HepG2 (cell line): ENCODE measurements around the gene C11orf24. TPM values are rescaled to one million over a fixed set of nuclear protein-coding genes. Genes with fewer than 3 reads are reported as not detected.

Experiments
- CHD4 ChIP-seq: fragments of 200-600 bp; sonication (generic); IDR thresholded peaks from 2 replicates; pipeline ENCODE4 v1.7.0; 2017; ENCODE audit warnings: mild to moderate bottlenecking, low read length, borderline replicate concordance
- HNRNPL ChIP-seq: fragments of 200-400 bp; formaldehyde crosslinking; IDR thresholded peaks from 2 replicates; pipeline ENCODE4 v1.6.1; 2017; ENCODE audit warnings: mild to moderate bottlenecking, low read depth, low read length
- TEAD2 ChIP-seq: sonication (generic); formaldehyde crosslinking; IDR thresholded peaks from 2 replicates; pipeline ENCODE4 v1.9.0; 2021; ENCODE audit warnings: missing genetic modification reagents
- YEATS4 ChIP-seq: sonication (generic); formaldehyde crosslinking; IDR thresholded peaks from 2 replicates; pipeline ENCODE4 v1.4.0; 2020; ENCODE audit warnings: missing genetic modification reagents, borderline replicate concordance
- ZBTB39 ChIP-seq: sonication (generic); formaldehyde crosslinking; IDR thresholded peaks from 2 replicates; pipeline ENCODE4 v1.5.0; 2020; ENCODE audit warnings: missing genetic modification reagents
- ZFP1 ChIP-seq: IDR thresholded peaks from 2 replicates; pipeline ENCODE4 v1.6.1; 2016
- ZNF549 ChIP-seq: sonication (generic); formaldehyde crosslinking; IDR thresholded peaks from 2 replicates; pipeline ENCODE4 v1.5.0; 2020; ENCODE audit warnings: missing genetic modification reagents
- ZNF616 ChIP-seq: sonication (generic); formaldehyde crosslinking; IDR thresholded peaks from 2 replicates; pipeline ENCODE4 v1.5.0; 2020; ENCODE audit warnings: low read depth, mild to moderate bottlenecking, missing genetic modification reagents
- polyA plus RNA-seq, 8 experiments: library from polyadenylated mRNA; depleted of rRNA in 3 of 8; stranded (reverse) in 7 of 8; unstranded in 1 of 8; fragments of >200 nt; fragmentation: Illumina TruSeq in 4 of 8; extraction: Trizol in 4 of 8; gene quantifications; 2 replicates each; pipeline versions ENCODE4 v1.2.1 to v1.2.3, GENCODE V29; 2011 to 2016; ENCODE audit warnings: low read depth in 4 of 8, missing spikeins in 1 of 8, mixed read lengths in 1 of 8; ENCODE audit not compliant: insufficient read depth in 1 of 8
- total RNA-seq, 5 experiments: library from RNA; depleted of rRNA; stranded (reverse); fragments of >200 nt; fragmentation: Illumina TruSeq; extraction: Trizol; gene quantifications; 2 replicates each; pipeline ENCODE4 v1.2.3, GENCODE V29; 2016; ENCODE audit warnings: low read depth in 1 of 5
- TF ChIP-seq, protein P1 (sequence below): sonication (generic); formaldehyde crosslinking; IDR thresholded peaks from 2 replicates; pipeline ENCODE4 v1.9.0; 2021; ENCODE audit warnings: mild to moderate bottlenecking, missing genetic modification reagents
- TF ChIP-seq, protein P2 (sequence below): sonication (generic); formaldehyde crosslinking; IDR thresholded peaks from 2 replicates; pipeline ENCODE4 v1.4.0; 2020; ENCODE audit warnings: missing genetic modification reagents

The C11orf24 gene
- total and polyA plus RNA-seq, 2 of the 13 experiments (the other 11 are each of a cell fraction or from before 2014, with no cell fraction given), result 52.9 to 55.5 TPM

DNA sequence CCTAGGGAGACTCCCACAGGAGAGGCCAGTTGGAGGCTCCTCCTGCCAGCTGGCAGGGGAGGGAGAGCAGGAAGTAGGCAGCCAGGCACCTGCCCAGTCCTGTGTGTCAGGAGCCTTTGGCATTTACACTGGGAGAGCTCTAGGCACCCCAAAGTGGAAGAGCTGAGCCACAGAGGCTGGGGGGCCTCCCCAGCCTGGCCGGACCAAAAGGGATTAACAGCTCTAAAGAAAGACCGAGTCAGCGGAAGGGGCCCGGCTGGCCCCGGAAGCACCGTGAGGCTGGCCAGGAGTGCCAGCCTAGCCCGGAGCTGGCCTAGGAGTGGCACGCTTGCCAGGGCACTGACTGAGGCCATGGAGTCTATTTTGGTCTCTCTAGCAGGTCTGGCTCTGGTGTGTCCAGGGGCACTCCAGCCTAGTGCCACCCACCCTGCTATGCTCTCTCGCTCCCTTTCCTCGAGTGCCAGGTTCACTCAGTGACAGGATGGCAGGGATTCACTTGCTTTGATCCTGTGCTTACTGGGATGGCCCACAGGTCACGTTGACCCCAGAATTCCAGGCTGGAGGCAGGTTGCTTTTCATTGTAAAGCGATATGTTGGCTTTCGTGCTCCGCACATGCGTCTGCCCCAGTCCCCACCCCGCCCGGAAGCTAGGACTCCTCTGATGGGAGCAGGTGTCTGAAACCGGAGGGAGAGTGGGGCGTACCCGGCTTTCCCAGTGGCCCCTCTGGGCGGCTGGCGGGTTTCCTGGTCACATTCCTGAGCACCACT, 55.4 kb downstream of the C11orf24 start (continued):
- TF ChIP-seq, protein P1, sequence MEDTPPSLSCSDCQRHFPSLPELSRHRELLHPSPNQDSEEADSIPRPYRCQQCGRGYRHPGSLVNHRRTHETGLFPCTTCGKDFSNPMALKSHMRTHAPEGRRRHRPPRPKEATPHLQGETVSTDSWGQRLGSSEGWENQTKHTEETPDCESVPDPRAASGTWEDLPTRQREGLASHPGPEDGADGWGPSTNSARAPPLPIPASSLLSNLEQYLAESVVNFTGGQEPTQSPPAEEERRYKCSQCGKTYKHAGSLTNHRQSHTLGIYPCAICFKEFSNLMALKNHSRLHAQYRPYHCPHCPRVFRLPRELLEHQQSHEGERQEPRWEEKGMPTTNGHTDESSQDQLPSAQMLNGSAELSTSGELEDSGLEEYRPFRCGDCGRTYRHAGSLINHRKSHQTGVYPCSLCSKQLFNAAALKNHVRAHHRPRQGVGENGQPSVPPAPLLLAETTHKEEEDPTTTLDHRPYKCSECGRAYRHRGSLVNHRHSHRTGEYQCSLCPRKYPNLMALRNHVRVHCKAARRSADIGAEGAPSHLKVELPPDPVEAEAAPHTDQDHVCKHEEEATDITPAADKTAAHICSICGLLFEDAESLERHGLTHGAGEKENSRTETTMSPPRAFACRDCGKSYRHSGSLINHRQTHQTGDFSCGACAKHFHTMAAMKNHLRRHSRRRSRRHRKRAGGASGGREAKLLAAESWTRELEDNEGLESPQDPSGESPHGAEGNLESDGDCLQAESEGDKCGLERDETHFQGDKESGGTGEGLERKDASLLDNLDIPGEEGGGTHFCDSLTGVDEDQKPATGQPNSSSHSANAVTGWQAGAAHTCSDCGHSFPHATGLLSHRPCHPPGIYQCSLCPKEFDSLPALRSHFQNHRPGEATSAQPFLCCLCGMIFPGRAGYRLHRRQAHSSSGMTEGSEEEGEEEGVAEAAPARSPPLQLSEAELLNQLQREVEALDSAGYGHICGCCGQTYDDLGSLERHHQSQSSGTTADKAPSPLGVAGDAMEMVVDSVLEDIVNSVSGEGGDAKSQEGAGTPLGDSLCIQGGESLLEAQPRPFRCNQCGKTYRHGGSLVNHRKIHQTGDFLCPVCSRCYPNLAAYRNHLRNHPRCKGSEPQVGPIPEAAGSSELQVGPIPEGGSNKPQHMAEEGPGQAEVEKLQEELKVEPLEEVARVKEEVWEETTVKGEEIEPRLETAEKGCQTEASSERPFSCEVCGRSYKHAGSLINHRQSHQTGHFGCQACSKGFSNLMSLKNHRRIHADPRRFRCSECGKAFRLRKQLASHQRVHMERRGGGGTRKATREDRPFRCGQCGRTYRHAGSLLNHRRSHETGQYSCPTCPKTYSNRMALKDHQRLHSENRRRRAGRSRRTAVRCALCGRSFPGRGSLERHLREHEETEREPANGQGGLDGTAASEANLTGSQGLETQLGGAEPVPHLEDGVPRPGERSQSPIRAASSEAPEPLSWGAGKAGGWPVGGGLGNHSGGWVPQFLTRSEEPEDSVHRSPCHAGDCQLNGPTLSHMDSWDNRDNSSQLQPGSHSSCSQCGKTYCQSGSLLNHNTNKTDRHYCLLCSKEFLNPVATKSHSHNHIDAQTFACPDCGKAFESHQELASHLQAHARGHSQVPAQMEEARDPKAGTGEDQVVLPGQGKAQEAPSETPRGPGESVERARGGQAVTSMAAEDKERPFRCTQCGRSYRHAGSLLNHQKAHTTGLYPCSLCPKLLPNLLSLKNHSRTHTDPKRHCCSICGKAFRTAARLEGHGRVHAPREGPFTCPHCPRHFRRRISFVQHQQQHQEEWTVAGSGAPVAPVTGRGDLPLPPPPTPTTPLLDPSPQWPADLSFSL (CRISPR knock-in tag), result no peak
- TF ChIP-seq ZNF616 (CRISPR knock-in tag) (no peak; the same call in 1 of the 2 replicates), ZBTB39 (CRISPR knock-in tag) (no peak), CHD4 (no peak), ZNF549 (CRISPR knock-in tag) (no peak), ZFP1 (CRISPR knock-in tag) (no peak), TEAD2 (CRISPR knock-in tag) (no peak), HNRNPL (peak; percentile 99), YEATS4 (CRISPR knock-in tag) (0 out of 2 replicates have a peak, but pooled peaks have one; percentile 21)
- TF ChIP-seq, protein P2, sequence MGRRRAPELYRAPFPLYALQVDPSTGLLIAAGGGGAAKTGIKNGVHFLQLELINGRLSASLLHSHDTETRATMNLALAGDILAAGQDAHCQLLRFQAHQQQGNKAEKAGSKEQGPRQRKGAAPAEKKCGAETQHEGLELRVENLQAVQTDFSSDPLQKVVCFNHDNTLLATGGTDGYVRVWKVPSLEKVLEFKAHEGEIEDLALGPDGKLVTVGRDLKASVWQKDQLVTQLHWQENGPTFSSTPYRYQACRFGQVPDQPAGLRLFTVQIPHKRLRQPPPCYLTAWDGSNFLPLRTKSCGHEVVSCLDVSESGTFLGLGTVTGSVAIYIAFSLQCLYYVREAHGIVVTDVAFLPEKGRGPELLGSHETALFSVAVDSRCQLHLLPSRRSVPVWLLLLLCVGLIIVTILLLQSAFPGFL, result no peak
